Stimulated activated CD8-positive, alpha-beta memory T cell treated with anti-CD3 and anti-CD28 coated beads, Interleukin-2, amount 100 ng/mL, for 1 hour (primary cell): ENCODE data around the gene DLD.
"Not testable (repeated sequence)": the region's sequence is repeated elsewhere in the genome, so short reads cannot be mapped to it uniquely, and the experiment has no call there.

Source experiments
- DNase-seq, 2 donors: peaks; one replicate each; pipeline ENCODE4 v3.0.0-alpha.2; 2020; ENCODE audit warnings: low read depth in 2 of 2

Gene DLD

DNA sequence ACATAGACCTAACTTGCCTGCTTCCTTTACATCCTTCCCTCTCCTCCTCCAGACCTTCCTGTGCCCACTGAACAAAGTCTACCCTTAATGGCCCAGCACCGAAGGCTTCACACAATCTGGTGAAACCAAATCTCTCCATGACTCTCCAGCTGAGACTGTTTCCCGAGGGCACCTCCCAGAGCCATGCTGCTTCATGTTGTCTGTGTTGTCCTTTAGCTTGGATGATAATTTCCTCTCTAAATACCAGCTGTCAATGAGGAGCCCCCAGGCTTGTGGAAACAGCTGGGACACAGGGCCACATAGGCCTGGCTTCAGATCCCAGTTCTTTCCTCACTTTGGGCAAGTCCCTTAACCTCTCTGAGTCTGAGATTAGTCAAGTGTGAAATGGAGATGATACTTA is 54.3 kb downstream of the DLD start:
- DNase-seq: no peak

GRCh38 chr7:107946451-107946850 is 55.5 kb downstream of the DLD start:
- no peak for DNase-seq

GRCh38 chr7:107946881-107947280 is 55.9 kb downstream of the DLD start:
- DNase-seq: no peak

DNA sequence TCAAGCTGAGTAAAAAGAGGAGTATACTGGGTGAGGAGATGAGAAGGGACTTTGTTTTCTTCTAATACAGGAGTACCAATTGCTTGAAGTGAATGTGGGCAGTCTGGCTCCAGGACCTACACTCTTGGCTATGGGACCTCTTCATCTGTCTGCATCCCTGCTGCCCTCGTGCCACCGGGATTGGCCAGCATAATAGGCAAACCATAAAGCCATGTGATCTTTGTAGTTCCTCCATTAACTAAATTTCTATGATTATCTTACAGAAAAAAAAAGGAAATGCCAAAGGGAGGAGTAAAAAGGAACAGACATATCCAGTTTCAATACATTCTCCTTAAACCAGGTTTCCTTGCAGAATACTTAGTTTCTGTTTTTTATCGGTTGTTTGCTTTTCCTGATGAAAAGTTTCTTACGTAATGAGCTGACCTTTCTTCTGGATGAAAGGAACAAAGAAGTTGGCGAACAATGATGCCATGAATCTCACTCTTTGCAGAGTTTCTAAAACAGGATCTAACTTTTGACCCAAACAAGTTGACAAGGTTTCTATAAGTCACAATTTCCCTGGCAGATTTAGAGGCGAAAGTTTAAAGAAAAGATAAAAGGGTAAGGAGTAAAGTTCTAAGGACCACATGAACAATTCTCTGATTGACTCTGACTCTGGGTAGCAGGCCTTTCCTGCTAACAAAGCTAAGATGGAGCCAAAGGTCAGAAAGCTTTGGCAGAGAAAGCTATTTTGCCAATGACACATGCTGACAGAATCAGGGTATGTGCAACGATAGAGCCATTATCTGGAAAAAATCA is 57.9 kb downstream of the DLD start:
- DNase-seq: no peak

- DNase-seq: no peak
These were observed 58.5 kb downstream of the DLD start for GRCh38 chr7:107949443-107949935.

- DNase-seq: no peak
These were observed 60.3 kb downstream of the DLD start for GRCh38 chr7:107951172-107951787.

- no peak for DNase-seq
These were observed 60.9 kb downstream of the DLD start for GRCh38 chr7:107951896-107952295.

DNA sequence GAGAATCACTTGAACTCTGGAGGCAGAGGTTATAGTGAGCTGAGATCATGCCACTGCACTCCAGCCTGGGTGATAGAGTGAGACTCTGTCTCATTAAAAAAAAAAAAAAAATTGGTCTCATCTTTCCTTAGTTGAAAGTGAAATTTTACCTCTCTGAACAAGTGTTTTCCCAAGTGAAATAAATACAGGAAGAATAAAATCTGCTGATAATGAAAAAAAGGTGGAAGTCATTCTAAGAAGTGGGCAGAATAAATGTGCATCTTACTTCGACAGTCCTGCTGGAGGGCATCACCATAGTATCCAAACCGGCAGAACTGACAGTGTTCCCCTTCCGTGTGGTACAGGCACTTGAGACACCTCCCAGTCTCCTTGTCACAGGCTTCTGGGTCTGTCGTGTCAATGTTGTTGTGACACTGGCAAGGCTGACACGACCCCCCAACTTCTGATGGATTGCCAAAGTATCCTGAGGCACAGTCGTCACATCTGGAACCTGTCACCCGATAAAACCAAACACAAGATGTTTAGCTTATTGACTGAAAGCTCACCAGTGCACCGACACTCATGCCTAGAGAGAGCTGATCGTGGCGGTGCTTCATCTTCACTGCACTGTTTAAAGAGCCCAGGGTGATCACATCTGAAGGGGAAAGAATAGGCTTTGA is 62.4 kb downstream of the DLD start:
- DNase-seq: no peak

DNA sequence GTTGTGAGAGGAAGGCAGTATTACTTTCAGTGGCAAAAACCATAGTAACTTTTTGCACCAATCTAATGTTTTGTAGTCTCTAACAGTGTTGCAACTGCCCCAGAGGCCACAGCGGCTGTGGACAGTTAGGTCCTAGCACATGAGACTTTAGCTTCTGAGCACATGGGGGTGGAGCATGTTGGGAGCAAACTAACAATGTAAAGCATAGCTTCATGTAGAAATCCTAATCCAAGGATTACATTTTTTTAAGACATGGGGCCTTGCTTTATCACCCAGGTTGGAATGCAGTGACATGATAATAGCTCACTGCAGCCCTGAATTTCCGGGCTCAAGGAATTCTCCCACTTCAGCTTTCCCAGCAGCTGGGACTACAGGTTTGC is 62.9 kb downstream of the DLD start:
- no peak for DNase-seq

- no peak for DNase-seq
These were observed 64.4 kb downstream of the DLD start for GRCh38 chr7:107955394-107955793.

GRCh38 chr7:107956950-107957349 is 66.0 kb downstream of the DLD start:
- not testable (repeated sequence) for DNase-seq

GRCh38 chr7:107957436-107957835 is 66.5 kb downstream of the DLD start:
- DNase-seq: no peak

GRCh38 chr7:107958764-107959526 is 68.0 kb downstream of the DLD start:
- DNase-seq: no peak

- no peak for DNase-seq
These were observed 68.5 kb downstream of the DLD start for GRCh38 chr7:107959527-107959898.

- no peak for DNase-seq
These were observed 69.3 kb downstream of the DLD start for GRCh38 chr7:107960272-107960671.

DNA sequence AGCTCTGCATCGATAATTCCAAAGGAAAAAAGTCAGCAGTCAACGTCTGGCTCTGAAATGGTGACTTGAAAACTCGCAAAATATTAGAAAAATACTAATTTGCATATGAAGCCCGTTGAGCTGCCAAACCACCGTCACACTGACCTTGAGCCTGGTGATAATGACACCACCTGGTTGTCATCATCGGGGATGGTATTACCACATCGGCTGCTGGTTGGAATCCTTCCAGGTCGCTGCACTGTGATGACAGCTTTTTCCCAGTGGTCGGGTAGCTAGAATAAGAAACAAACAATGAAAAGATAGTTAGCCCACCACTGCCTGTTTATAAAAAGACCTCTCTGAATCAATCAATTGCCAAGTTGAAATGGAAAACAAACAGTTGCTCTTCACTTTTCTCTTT is 70.4 kb downstream of the DLD start:
- DNase-seq: no peak

DNA sequence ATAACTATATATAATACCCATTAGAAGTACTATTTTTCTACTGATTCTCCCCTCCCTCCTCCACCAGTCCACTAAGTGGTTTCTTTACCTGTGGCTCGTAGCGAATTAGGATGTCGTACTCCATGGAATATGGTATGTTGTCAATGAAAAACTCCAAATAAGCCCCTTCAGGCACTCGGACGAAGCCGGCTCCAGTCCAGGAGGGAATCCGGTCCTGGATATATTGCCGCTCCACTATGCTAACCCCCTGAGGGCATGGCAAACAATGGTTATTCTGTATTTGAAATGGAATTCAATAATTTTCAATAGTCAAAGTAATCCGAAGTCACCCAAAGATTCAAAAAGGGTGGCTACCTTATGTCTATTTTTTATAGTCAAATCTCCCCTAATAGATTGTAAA is 71.8 kb downstream of the DLD start:
- no peak for DNase-seq

DNA sequence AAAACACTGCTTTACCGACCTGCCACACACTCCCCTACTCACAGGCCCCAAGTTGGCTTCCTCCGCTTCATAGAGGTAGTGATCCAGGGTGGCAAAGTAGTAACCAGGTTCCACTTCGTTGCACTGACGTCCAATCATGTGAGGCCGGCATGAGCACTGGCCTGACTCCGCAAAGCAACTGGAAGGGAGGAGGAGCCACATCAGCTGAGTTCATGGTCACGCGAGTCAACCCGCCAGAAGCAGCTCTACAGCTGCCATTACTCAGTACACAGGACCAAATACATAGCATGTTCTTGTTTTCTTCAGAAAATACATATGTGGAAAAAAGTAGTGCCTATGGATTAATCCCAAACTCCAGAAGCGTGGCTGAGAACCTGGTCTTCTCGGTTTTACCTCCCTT is 73.5 kb downstream of the DLD start:
- no peak for DNase-seq

DNA sequence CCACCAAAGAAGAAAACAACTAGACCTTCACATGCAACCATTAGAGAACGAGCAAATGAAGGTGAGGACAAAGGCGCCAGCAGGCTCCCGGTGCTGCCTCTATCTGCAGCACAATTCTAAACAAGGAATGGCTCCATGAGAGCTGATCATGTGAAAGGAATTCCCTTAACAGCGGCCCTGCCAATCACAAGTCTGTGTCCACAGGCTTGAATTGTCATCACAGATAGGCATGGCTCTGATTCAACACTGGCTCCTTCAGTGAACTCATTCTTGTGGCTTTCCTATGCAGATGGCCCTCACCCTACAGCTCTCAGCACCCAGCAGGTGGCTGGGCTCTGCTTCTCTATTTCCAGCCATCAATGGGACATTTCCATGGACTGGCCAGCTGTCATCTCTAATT is 75.7 kb downstream of the DLD start:
- DNase-seq: no peak

DNA sequence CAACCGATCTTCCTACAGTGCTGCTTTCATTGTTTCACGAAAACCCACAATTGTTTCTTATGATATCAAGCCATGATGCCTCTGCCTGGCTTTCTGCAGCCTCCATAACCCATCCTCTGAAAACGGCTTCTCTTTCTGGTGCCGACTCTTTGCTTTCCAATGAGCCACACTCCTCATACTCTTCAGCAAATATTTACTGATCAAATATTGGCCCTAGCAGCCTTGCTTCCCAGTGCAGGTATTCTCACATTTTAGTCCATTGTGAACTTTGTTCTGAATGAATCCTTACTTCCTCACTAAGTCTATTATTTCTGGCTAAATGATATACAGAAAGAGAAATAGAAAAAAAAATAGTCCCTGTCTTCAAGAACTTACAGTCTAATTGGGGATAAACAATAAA is 76.4 kb downstream of the DLD start:
- DNase-seq: no peak

DNA sequence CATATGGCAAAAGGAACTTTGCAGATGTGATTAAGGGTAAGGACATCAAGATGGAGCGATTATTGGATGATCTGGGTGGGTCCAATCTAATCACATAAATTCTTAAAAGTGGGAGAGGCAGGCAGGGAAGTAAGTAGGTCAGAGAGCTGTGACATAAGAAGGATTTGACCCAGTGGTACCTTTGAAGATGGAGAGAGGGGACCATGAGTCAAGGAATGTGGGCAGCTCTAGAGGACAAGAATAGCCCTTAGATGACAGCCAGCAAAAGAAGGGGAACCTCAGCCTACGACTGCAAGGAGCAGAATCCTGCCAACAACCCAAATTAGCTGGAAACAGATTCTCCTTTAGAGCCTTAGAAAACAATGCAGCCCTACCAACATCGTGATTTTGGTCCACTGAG is 77.5 kb downstream of the DLD start:
- DNase-seq: no peak

DNA sequence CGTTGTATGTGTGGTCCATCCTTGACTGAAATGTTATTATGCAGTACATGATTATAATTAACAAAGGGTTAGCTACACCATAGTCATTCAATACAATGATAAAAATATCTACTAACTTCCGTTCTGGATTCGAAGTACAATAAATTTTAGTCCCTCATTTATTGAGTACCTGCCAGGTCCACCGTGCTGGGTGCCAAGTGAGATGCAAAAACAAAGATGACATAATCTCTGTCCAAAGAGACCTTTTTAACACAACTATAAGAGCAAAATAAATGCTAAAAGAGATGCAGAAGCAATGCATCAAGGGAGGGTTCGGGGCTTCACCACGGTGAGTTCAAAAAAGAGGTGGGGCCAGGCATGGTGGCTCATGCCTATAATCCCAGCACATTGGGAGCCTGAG is 78.9 kb downstream of the DLD start:
- no peak for DNase-seq
